Measurements from ENCODE around the gene HES3.

The HES3 gene

GRCh38 chr1:6265151-6265550 lies 21.2 kb downstream of the HES3 start:
- no peak for DNase-seq

GRCh38 chr1:6266641-6267040 lies 22.7 kb downstream of the HES3 start:
- no peak for DNase-seq

- DNase-seq: no peak
Measured at GRCh38 chr1:6267686-6268322, 23.8 kb downstream of the HES3 start.

GRCh38 chr1:6268415-6268814 lies 24.4 kb downstream of the HES3 start:
- no peak for DNase-seq

GRCh38 chr1:6269296-6269695 lies 25.3 kb downstream of the HES3 start:
- DNase-seq: no peak

- DNase-seq: peak; percentile 46 to 64
Measured at GRCh38 chr1:6269720-6270400, 25.9 kb downstream of the HES3 start.

- DNase-seq: peak; percentile 40 to 59
Measured at GRCh38 chr1:6270401-6270800, 26.4 kb downstream of the HES3 start.

GRCh38 chr1:6271006-6271405 lies 27.0 kb downstream of the HES3 start:
- DNase-seq: no peak

- peak in 1 of 2 experiments; percentile 64 for DNase-seq
Measured at GRCh38 chr1:6271554-6271953, 27.6 kb downstream of the HES3 start.

- DNase-seq: no peak
Measured at GRCh38 chr1:6272452-6272851, 28.5 kb downstream of the HES3 start.

- no peak for DNase-seq
Measured at GRCh38 chr1:6272868-6273267, 28.9 kb downstream of the HES3 start.

- peak in 1 of 2 experiments; percentile 10 for DNase-seq
Measured at GRCh38 chr1:6273380-6273891, 29.5 kb downstream of the HES3 start.

- no peak for DNase-seq
Measured at GRCh38 chr1:6274102-6274501, 30.1 kb downstream of the HES3 start.

- DNase-seq: no peak
Measured at GRCh38 chr1:6274622-6275139, 30.7 kb downstream of the HES3 start.

- no peak for DNase-seq
Measured at GRCh38 chr1:6275826-6276782, 32.1 kb downstream of the HES3 start.

- DNase-seq: no peak
Measured at GRCh38 chr1:6276811-6277555, 33.0 kb downstream of the HES3 start.

GRCh38 chr1:6278263-6278662 lies 34.3 kb downstream of the HES3 start:
- no peak for DNase-seq

- no peak for DNase-seq
Measured at GRCh38 chr1:6279066-6279465, 35.1 kb downstream of the HES3 start.

- no peak for DNase-seq
Measured at GRCh38 chr1:6279613-6280383, 35.8 kb downstream of the HES3 start.

- DNase-seq: no peak
Measured at GRCh38 chr1:6280761-6281451, 36.9 kb downstream of the HES3 start.

Data from NCI-H2081 (cell line).